Calu3 (cell line): ENCODE results near the gene TRPC4. TPM values are rescaled to one million over a fixed set of nuclear protein-coding genes. Genes with fewer than 3 reads are reported as not detected.

Experiments used
- BruUV-seq: library from RNA; stranded (reverse); fragments of 400-500 nt; replicated peaks from 2 replicates; lab custom pipeline; 2021; lab: Mats Ljungman, UMichigan
- CTCF ChIA-PET: fragments of 300-600 bp; sonication (Branson Sonifier 250); formaldehyde crosslinking; loops from one replicate; lab custom pipeline; 2022; ENCODE audit warnings: antibody characterized with exemption; lab: Charles Lee
- DNase-seq: peaks from one replicate; pipeline ENCODE4 v3.0.0; 2022
- H3K27ac Mint-ChIP-seq: one replicate; pipeline ENCODE4 v1.8.0; 2022; ENCODE audit warnings: mixed read lengths; ENCODE audit not compliant: unreplicated experiment
- H3K27me3 Mint-ChIP-seq: one replicate; pipeline ENCODE4 v1.8.0; 2022; ENCODE audit warnings: mixed read lengths; ENCODE audit not compliant: unreplicated experiment
- H3K36me3 Mint-ChIP-seq: one replicate; pipeline ENCODE4 v1.8.0; 2022; ENCODE audit warnings: mild to moderate bottlenecking, moderate library complexity, mixed read lengths; ENCODE audit not compliant: insufficient read depth, unreplicated experiment
- H3K4me1 Mint-ChIP-seq: one replicate; pipeline ENCODE4 v1.8.0; 2022; ENCODE audit warnings: mild to moderate bottlenecking, low read depth, mixed read lengths; ENCODE audit not compliant: unreplicated experiment
- H3K4me3 Mint-ChIP-seq: one replicate; pipeline ENCODE4 v1.8.0; 2022; ENCODE audit warnings: mild to moderate bottlenecking, low read depth, moderate library complexity, mixed read lengths; ENCODE audit not compliant: unreplicated experiment
- H3K9me3 Mint-ChIP-seq: one replicate; pipeline ENCODE4 v1.8.0; 2022; ENCODE audit warnings: low read depth, mixed read lengths; ENCODE audit not compliant: unreplicated experiment
- intact Hi-C: fragments of 100-400 bp; cut with micrococcal nuclease; formaldehyde crosslinking; loops from one replicate; pipeline ENCODE4 v1.10.0; 2022; ENCODE audit not compliant: unreplicated experiment
- total RNA-seq: library from RNA; stranded (reverse); gene quantifications from 2 replicates; pipeline ENCODE4 v1.2.3, GENCODE V29; 2022
- TF ChIP-seq, protein P1 (sequence below): fragments of 200-600 bp; IDR thresholded peaks from one replicate; pipeline ENCODE4 v1.8.0; 2022; ENCODE audit warnings: antibody characterized with exemption; ENCODE audit not compliant: unreplicated experiment

Gene TRPC4
- total RNA-seq, 1 experiment from 2014 or later: not detected

DNA sequence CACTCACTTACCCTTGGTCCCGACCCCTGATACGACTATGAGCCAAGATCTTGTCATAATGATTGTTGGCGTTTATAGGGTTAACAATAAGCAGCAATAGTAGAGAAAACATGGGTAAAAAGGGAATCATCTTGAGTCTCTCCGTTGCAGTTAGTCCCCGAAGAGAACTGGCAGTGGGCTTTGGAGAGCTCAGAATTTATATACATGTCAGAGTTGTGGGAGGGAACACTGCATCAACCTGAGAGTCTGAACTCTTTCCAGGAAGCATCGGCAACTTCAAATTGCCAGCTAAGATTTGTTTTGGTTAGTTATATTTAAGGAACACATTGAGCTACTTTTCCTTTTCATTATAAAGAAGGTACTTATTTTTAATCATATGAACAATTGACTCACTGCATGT is 271.0 kb downstream of the TRPC4 start, which contains the start of gene POSTN:
Gene POSTN (minus strand): TSS at position 172 of the 400 bp plus-strand sequence. CDS start 42 bp downstream, at position 130.
- no TSS peak for BruUV-seq
- TF ChIP-seq, protein P1, sequence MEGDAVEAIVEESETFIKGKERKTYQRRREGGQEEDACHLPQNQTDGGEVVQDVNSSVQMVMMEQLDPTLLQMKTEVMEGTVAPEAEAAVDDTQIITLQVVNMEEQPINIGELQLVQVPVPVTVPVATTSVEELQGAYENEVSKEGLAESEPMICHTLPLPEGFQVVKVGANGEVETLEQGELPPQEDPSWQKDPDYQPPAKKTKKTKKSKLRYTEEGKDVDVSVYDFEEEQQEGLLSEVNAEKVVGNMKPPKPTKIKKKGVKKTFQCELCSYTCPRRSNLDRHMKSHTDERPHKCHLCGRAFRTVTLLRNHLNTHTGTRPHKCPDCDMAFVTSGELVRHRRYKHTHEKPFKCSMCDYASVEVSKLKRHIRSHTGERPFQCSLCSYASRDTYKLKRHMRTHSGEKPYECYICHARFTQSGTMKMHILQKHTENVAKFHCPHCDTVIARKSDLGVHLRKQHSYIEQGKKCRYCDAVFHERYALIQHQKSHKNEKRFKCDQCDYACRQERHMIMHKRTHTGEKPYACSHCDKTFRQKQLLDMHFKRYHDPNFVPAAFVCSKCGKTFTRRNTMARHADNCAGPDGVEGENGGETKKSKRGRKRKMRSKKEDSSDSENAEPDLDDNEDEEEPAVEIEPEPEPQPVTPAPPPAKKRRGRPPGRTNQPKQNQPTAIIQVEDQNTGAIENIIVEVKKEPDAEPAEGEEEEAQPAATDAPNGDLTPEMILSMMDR: no peak
- no peak for DNase-seq
- intact Hi-C loops: no loop called here
- Mint-ChIP-seq H3K27ac (no peak within 1 kb of the TSS), H3K36me3 (no peaks in the 10 kb centered on the region), H3K4me1 (no peaks in the 10 kb centered on the region), H3K4me3 (no peak within 1 kb of the TSS), H3K27me3 (no peaks in the 10 kb centered on the region), H3K9me3 (no peaks in the 10 kb centered on the region)
- CTCF ChIA-PET: no interaction called here

DNA sequence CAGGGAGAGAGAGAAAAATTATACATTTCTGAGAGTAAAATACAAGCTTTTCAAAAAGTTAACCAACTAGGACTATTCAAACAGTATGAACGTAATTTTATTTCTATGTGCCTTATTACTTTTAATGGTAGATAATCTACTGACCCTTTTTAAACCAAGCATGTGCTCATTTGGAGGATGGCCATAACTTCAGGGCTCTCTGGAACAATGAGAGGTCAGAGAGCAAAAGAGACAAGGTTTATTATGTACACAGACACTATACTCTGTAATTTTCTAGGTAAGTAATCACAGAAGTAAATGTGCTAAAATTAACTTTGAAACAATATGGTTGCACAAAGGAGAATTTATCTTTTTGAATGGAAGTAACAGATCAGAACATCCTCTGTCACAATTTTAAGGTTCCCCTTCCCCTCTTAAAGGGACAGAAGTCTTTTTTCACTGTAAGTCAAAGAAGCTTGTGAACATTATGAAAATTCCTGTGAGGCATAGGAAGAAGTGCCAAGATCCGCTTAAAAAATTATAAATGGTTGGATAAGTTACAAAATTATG is 272.0 kb downstream of the TRPC4 start:
- no peak for DNase-seq
- no TSS peak for BruUV-seq
- no peaks in the 10 kb centered on the region for H3K4me1 Mint-ChIP-seq
- no peaks in the 10 kb centered on the region for H3K27me3 Mint-ChIP-seq
- TF ChIP-seq, protein P1: no peak
- no peaks in the 10 kb centered on the region for H3K36me3 Mint-ChIP-seq
- intact Hi-C loops: no loop called here
- CTCF ChIA-PET: no interaction called here
- H3K27ac Mint-ChIP-seq: no peak overlapping the region
- no peaks in the 10 kb centered on the region for H3K9me3 Mint-ChIP-seq
- no peak overlapping the region for H3K4me3 Mint-ChIP-seq

DNA sequence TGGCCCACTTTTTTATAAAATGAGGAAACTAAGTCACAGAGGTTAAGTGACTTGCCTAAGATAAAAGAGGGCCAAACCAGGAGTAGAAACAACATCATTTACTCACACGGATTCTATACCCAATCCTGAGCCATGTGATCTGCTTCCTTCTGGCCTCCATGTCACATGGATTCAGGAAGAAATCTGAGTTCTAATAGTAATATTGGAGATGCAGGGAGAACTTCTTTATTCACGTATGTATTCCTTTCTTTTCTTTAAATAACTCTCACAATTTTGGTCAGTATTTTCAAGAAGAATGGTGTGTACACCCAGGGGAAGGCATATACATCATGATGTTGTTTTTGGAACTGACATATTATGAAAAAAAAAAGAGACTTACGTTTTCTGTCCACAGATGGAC is 272.8 kb downstream of the TRPC4 start:
- intact Hi-C loops: no loop called here
- Mint-ChIP-seq H3K4me3 (no peak overlapping the region), H3K9me3 (no peaks in the 10 kb centered on the region), H3K4me1 (no peaks in the 10 kb centered on the region), H3K27ac (no peak overlapping the region), H3K36me3 (no peaks in the 10 kb centered on the region), H3K27me3 (no peaks in the 10 kb centered on the region)
- CTCF ChIA-PET: no interaction called here
- TF ChIP-seq, protein P1: no peak
- no peak for DNase-seq
- no TSS peak for BruUV-seq

DNA sequence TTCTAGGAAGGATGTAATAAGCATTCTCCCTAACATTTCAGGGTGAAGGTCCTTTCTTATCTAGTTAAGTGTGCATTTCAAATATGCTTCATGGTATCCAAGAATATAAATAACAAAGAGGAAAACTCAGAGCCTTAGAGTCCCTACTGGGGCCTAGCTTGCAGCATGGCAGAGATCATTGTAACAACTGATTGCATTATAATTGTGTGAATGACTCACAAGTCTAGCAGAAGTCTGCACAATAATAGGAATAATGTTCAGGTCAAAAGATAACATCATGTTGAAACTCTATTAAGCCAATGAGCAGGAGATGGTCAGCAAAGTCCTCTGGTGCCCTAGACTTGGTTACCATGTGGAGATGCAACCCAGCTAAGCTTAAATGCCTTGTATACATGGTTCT is 274.4 kb downstream of the TRPC4 start:
- TF ChIP-seq, protein P1: no peak
- BruUV-seq: no TSS peak
- H3K9me3 Mint-ChIP-seq: no peaks in the 10 kb centered on the region
- CTCF ChIA-PET: no interaction called here
- no peaks in the 10 kb centered on the region for H3K4me1 Mint-ChIP-seq
- H3K36me3 Mint-ChIP-seq: no peaks in the 10 kb centered on the region
- no peak overlapping the region for H3K27ac Mint-ChIP-seq
- intact Hi-C loops: no loop called here
- no peak for DNase-seq
- H3K4me3 Mint-ChIP-seq: no peak overlapping the region
- H3K27me3 Mint-ChIP-seq: no peaks in the 10 kb centered on the region
